ENCODE data around the gene SDHA. TPM values are rescaled to one million over a fixed set of nuclear protein-coding genes. Genes with fewer than 3 reads are reported as not detected.
"Not testable (repeated sequence)": the region's sequence is repeated elsewhere in the genome, so short reads cannot be mapped to it uniquely, and the experiment has no call there.

SDHA gene
- total RNA-seq, 1 donor from 2014 or later: 154 TPM

DNA sequence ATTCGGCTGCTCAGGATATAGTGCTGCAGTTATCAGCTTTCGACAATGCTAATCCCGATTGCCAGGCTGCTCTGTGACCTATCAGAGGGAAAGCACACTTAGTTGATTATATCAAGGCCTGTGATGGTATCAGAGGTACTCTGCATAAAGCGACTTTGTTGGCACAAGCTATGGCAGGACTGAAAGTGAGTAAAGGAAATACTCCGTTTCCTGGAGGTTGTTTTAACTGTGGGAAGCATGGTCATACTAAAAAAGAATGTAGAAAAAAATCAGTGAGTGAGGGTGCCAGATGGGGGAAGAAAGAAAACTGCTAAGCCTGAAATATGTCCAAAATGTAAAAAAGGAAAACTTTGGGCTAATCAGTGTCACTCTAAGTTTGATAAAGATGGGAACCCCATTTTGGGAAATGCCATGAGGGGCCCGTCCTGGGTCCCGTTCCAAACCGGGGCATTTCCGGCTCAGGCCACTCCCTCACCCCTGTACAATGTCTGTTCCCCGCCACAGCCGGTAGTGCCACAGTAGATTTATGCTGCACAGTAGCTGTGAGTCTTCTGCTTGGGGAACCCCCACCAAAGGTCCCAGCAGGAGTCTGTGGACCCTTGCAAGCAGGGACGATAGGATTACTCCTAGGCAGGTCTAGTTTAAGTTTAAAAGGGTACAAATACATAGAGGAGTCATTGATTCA, 25.7 kb downstream of the SDHA start:
- peak overlapping the region; percentile 24 for H3K4me3 Mint-ChIP-seq (ENCODE audit: low read depth)
- peaks cover 92% of the 10 kb centered on the region for H3K36me3 Mint-ChIP-seq (ENCODE audit: low read depth)
- intact Hi-C loops (cut with micrococcal nuclease); H3K27me3 Mint-ChIP-seq (ENCODE audit: low read depth); H3K9me3 Mint-ChIP-seq; DNase-seq (ENCODE audit: low spot score): not testable (repeated sequence)
- H3K4me1 Mint-ChIP-seq (ENCODE audit: low read depth): peaks cover 17% of the 10 kb centered on the region
- H3K27ac Mint-ChIP-seq: peak overlapping the region; percentile 90

DNA sequence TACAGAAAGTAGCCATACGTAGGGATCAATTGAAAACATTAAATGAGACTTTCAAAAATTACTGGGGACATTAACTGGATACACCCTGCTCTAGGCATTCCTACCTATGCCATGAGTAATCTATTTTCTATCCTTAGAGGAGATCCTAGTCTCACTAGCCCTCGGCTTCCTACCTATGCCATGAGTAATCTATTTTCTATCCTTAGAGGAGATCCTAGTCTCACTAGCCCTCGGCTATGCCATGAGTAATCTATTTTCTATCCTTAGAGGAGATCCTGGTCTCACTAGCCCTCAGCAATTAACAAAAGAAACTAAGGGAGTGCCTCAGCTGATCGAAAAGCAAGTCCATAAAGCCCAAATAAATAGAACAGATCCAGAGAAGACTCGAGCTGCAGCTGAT, 27.6 kb downstream of the SDHA start:
- H3K27ac Mint-ChIP-seq; H3K9me3 Mint-ChIP-seq; H3K27me3 Mint-ChIP-seq (ENCODE audit: low read depth); DNase-seq (ENCODE audit: low spot score); intact Hi-C loops (cut with micrococcal nuclease); H3K4me3 Mint-ChIP-seq (ENCODE audit: low read depth): not testable (repeated sequence)
- Mint-ChIP-seq H3K4me1 (ENCODE audit: low read depth) (peaks cover 17% of the 10 kb centered on the region), H3K36me3 (ENCODE audit: low read depth) (peaks cover 93% of the 10 kb centered on the region)

DNA sequence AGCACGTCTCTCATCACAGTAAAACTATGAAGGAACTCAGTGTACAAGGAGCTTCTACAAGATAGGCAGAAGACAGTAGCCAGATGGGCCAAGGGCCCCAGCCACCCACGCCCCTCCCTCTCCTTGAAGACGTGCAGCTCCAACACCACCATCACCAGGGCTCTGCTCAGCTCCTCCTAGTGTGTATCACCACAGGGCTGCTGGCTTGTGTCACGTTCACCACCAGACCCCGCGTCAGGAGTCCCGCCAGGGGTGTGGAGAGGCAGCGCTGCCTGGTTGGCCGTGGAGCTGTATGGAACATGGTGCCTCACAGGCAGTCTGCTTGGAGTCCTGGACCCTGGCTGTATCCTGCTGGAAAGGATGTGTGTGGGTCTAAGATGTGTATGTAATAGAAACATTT, 32.3 kb downstream of the SDHA start:
- peaks cover 84% of the 10 kb centered on the region for H3K36me3 Mint-ChIP-seq (ENCODE audit: low read depth)
- H3K4me1 Mint-ChIP-seq (ENCODE audit: low read depth); intact Hi-C loops (cut with micrococcal nuclease): not testable (repeated sequence)

DNA sequence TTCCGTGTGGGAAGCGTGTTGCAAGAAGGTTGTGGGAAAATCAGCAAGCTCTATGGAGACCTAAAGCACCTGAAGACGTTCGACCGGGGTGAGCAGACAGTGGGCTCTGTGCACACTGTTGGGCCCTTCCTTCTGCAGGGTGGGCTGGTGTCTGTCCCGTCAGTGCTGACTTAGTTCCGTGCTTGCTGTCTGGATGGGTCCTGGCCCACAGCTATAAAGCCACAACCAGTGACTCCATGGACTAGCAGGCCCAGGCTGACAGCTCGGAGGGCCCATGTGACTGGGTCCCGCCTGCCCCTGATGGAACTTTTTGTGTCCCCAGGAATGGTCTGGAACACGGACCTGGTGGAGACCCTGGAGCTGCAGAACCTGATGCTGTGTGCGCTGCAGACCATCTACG, 32.9 kb downstream of the SDHA start:
- H3K27me3 Mint-ChIP-seq (ENCODE audit: low read depth); H3K27ac Mint-ChIP-seq; DNase-seq (ENCODE audit: low spot score); H3K9me3 Mint-ChIP-seq; H3K4me3 Mint-ChIP-seq (ENCODE audit: low read depth); intact Hi-C loops (cut with micrococcal nuclease); H3K4me1 Mint-ChIP-seq (ENCODE audit: low read depth): not testable (repeated sequence)
- peaks cover 84% of the 10 kb centered on the region for H3K36me3 Mint-ChIP-seq (ENCODE audit: low read depth)

More for the DNA sequence above, 32.3 kb downstream of the SDHA start:
- H3K9me3 Mint-ChIP-seq; DNase-seq (ENCODE audit: low spot score); H3K27me3 Mint-ChIP-seq (ENCODE audit: low read depth); H3K27ac Mint-ChIP-seq; H3K4me3 Mint-ChIP-seq (ENCODE audit: low read depth): not testable (repeated sequence)

DNA sequence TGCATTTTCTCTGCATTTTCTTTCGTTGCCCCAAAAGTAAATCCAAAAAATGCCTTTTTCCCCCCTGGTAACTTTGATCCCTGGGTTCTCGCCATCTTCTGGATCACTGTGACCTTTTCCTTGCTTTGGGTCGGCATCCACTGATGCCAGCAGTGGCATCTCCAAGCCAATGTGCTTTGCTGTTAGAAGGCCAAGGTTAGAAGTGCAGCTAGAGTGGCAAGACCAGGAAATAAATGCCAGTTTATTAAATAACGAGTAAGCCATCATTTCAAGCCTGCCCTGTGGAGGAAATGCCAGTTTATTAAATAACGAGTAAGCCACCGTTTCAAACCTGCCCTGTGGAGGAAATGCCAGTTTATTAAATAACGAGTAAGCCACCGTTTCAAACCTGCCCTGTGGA, 33.4 kb downstream of the SDHA start:
- intact Hi-C loops (cut with micrococcal nuclease); H3K4me3 Mint-ChIP-seq (ENCODE audit: low read depth): not testable (repeated sequence)

DNA sequence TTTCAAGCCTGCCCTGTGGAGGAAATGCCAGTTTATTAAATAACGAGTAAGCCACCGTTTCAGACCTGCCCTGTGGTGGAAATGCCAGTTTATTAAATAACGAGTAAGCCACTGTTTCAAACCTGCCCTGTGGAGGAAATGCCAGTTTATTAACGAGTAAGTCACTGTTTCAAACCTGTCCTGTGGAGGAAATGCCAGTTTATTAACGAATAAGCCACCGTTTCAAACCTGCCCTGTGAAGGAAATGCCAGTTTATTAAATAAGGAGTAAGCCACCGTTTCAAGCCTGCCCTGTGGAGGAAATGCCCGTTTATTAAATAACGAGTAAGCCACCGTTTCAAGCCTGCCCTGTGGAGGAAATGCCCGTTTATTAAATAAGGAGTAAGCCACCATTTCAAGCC, 33.9 kb downstream of the SDHA start:
- H3K36me3 Mint-ChIP-seq (ENCODE audit: low read depth): peaks cover 84% of the 10 kb centered on the region
- H3K27ac Mint-ChIP-seq; H3K4me3 Mint-ChIP-seq (ENCODE audit: low read depth): not testable (repeated sequence)

More for the DNA sequence above, 33.4 kb downstream of the SDHA start:
- not testable (repeated sequence) for H3K4me1 Mint-ChIP-seq (ENCODE audit: low read depth); H3K9me3 Mint-ChIP-seq; H3K27me3 Mint-ChIP-seq (ENCODE audit: low read depth); DNase-seq (ENCODE audit: low spot score); H3K27ac Mint-ChIP-seq
- H3K36me3 Mint-ChIP-seq (ENCODE audit: low read depth): peaks cover 84% of the 10 kb centered on the region

DNA sequence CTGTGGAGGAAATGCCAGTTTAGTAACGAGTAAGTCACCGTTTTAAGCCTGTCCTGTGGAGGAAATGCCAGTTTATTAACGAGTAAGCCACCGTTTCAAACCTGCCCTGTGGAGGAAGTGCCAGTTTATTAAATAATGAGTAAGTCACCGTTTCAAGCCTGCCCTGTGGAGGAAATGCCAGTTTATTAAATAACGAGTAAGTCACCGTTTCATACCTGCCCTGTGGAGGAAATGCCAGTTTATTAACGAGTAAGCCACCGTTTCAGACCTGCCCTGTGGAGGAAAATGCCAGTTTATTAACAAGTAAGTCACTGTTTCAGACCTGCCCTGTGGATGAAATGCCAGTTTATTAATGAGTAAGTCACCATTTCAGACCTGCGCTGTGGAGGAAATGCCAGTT, 34.4 kb downstream of the SDHA start:
- H3K4me3 Mint-ChIP-seq (ENCODE audit: low read depth): no peak overlapping the region
- intact Hi-C loops (cut with micrococcal nuclease): no loop called here
- H3K9me3 Mint-ChIP-seq: peaks cover under 1% of the 10 kb centered on the region
- H3K4me1 Mint-ChIP-seq (ENCODE audit: low read depth): no peaks in the 10 kb centered on the region
- H3K36me3 Mint-ChIP-seq (ENCODE audit: low read depth): peaks cover 84% of the 10 kb centered on the region
- no peak for DNase-seq (ENCODE audit: low spot score)
- H3K27ac Mint-ChIP-seq: no peak overlapping the region
- H3K27me3 Mint-ChIP-seq (ENCODE audit: low read depth): no peaks in the 10 kb centered on the region

More for the DNA sequence above, 33.9 kb downstream of the SDHA start:
- H3K4me1 Mint-ChIP-seq (ENCODE audit: low read depth); intact Hi-C loops (cut with micrococcal nuclease); H3K9me3 Mint-ChIP-seq; H3K27me3 Mint-ChIP-seq (ENCODE audit: low read depth); DNase-seq (ENCODE audit: low spot score): not testable (repeated sequence)

DNA sequence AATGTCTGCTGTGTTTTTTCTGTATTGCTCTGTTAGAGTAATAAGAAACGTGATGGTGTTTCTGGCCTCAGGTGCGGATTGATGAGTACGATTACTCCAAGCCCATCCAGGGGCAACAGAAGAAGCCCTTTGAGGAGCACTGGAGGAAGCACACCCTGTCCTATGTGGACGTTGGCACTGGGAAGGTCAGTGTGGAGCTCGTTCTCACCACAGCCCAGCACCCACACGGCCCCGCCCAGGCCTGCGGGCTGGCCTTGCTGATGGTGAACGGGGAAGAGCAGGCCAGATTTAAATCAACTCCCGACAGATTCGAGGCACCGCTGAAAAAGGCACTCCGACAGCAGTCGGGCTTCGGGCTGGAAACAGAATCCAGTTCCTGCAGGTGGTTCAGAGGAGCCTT, 36.2 kb downstream of the SDHA start:
- intact Hi-C loops (cut with micrococcal nuclease); DNase-seq (ENCODE audit: low spot score); H3K27ac Mint-ChIP-seq; H3K27me3 Mint-ChIP-seq (ENCODE audit: low read depth); H3K4me1 Mint-ChIP-seq (ENCODE audit: low read depth); H3K4me3 Mint-ChIP-seq (ENCODE audit: low read depth): not testable (repeated sequence)
- peaks cover 79% of the 10 kb centered on the region for H3K36me3 Mint-ChIP-seq (ENCODE audit: low read depth)
- H3K9me3 Mint-ChIP-seq: peaks cover 12% of the 10 kb centered on the region

DNA sequence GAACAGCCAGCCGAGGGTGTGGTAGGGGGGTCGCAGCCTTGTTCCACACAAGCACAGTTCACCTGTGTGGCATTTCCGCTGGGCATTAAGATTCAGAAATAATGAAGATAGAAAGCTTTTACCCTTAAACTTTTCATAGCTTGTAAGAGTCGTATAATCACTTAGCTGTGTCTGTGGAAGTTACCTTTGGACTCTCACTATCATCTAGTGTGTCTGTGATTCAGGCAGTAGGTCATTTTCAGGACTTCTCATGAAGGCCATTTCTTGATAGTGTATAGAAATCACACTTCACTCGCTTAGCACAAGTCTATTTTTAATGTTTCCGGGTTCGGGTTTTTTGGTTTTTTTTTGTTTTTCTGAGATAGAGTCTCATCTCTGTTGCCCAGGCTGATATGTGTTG, 37.0 kb downstream of the SDHA start:
- H3K27ac Mint-ChIP-seq; H3K4me3 Mint-ChIP-seq (ENCODE audit: low read depth); DNase-seq (ENCODE audit: low spot score); H3K4me1 Mint-ChIP-seq (ENCODE audit: low read depth); intact Hi-C loops (cut with micrococcal nuclease); H3K27me3 Mint-ChIP-seq (ENCODE audit: low read depth): not testable (repeated sequence)
- H3K36me3 Mint-ChIP-seq (ENCODE audit: low read depth): peaks cover 71% of the 10 kb centered on the region
- peaks cover 12% of the 10 kb centered on the region for H3K9me3 Mint-ChIP-seq

DNA sequence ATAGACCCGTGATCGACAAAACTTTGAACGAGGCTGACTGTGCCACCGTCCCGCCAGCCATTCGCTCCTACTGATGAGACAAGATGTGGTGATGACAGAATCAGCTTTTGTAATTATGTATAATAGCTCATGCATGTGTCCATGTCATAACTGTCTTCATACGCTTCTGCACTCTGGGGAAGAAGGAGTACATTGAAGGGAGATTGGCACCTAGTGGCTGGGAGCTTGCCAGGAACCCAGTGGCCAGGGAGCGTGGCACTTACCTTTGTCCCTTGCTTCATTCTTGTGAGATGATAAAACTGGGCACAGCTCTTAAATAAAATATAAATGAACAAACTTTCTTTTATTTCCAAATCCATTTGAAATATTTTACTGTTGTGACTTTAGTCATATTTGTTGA, 38.2 kb downstream of the SDHA start:
- peaks cover 12% of the 10 kb centered on the region for H3K9me3 Mint-ChIP-seq
- intact Hi-C loops (cut with micrococcal nuclease); H3K4me1 Mint-ChIP-seq (ENCODE audit: low read depth); H3K4me3 Mint-ChIP-seq (ENCODE audit: low read depth); H3K27me3 Mint-ChIP-seq (ENCODE audit: low read depth); DNase-seq (ENCODE audit: low spot score); H3K27ac Mint-ChIP-seq: not testable (repeated sequence)
- H3K36me3 Mint-ChIP-seq (ENCODE audit: low read depth): peaks cover 62% of the 10 kb centered on the region

DNA sequence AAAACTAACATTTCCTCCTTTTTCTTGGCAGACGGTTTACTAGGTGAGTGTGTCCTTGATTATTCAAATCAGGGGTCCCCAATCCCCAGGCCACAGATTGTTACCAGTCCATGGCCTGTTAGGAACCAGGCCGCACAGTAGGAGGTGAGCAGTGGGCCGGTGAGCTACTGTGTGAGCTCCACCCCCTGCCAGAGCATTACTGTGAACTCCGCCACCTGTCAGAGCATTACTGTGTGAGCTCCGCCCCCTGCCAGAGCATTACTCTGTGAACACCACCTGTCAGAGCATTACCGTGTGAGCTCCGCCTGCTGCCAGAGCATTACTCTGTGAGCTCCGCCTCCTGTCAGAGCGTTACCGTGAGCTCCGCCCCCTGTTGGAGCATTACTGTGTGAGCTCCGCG, 39.0 kb downstream of the SDHA start:
- no peak for DNase-seq (ENCODE audit: low spot score)
- intact Hi-C loops (cut with micrococcal nuclease): no loop called here
- Mint-ChIP-seq H3K27me3 (ENCODE audit: low read depth) (no peaks in the 10 kb centered on the region), H3K4me1 (ENCODE audit: low read depth) (peaks cover under 1% of the 10 kb centered on the region), H3K9me3 (peaks cover 13% of the 10 kb centered on the region), H3K4me3 (ENCODE audit: low read depth) (no peak overlapping the region), H3K36me3 (ENCODE audit: low read depth) (peaks cover 57% of the 10 kb centered on the region), H3K27ac (no peak overlapping the region)

DNA sequence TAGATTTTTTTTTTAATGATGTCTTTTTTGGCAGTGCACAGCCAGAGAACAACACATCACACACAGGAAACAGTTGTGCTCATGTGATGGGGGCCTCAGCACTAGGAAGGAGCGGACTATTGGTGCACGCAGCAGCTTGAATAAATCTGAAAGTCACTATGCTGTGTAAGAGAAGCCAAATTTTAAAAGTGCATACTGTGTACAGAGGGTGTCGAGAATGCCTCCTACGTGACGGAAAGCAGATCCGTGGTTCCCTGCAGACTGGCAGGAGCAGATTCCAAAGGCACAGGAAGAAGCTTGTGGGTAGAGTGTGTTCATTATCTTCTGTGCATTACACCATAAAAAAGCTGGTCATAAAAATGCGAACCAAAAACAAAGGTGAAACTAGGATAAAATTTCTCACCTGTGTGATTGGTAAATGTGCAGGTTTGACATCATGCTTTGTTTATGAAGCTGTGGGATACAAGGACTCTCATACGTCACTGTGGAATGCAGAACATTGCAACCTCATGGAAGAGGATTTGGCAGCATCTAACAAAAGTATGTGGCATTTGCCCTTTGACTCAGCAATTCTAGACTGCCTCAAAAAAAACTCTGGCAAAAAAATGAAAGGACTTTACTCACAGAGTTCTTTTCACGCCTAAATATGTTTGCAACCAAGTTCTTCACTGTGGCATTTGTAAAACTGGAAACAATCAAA, 45.3 kb downstream of the SDHA start:
- Mint-ChIP-seq H3K4me1 (ENCODE audit: low read depth) (peaks cover 12% of the 10 kb centered on the region), H3K36me3 (ENCODE audit: low read depth) (peaks cover 37% of the 10 kb centered on the region), H3K27ac (peak overlapping the region; percentile 40)
- H3K27me3 Mint-ChIP-seq (ENCODE audit: low read depth); H3K4me3 Mint-ChIP-seq (ENCODE audit: low read depth); H3K9me3 Mint-ChIP-seq; DNase-seq (ENCODE audit: low spot score); intact Hi-C loops (cut with micrococcal nuclease): not testable (repeated sequence)

DNA sequence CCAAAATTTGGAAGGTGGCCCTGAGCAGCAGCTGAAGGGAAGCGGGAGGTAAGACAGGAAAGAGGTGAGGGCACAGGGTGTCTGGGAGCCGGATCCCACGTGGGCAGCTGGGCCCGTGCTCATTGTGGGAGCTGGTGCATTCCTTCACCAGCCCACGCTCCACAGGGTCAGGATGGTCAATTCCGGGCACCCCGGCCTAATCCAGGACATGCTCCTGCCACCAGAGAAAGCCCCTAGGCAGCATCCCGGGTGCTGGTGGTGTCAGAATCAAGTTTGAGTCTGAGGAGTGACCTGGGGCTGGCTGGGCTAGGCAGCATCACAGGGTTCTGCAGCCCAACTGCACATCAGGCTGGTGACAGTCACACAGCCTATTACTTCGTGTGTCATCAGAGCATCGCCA, 46.2 kb downstream of the SDHA start:
- Mint-ChIP-seq H3K4me3 (ENCODE audit: low read depth) (no peak overlapping the region), H3K27ac (no peak overlapping the region), H3K9me3 (peaks cover 4% of the 10 kb centered on the region), H3K36me3 (ENCODE audit: low read depth) (peaks cover 32% of the 10 kb centered on the region), H3K4me1 (ENCODE audit: low read depth) (peaks cover 12% of the 10 kb centered on the region), H3K27me3 (ENCODE audit: low read depth) (no peaks in the 10 kb centered on the region)
- no peak for DNase-seq (ENCODE audit: low spot score)
- intact Hi-C loops (cut with micrococcal nuclease): no loop called here

All from activated T-helper 2 cell treated with anti-CD3 and anti-CD28 coated beads, Interferon-gamma antibody, Interleukin-2, Interleukin-4, amounts not matched to agents 10 μg/mL and 5 μg/mL and 100 μg/mL, durations not matched to agents 14 hours and 24 hours and 36 hours (primary cell).